ENCODE results near the gene NQO1. TPM values are rescaled to one million over a fixed set of nuclear protein-coding genes. Genes with fewer than 3 reads are reported as not detected.

NQO1 gene
- total and polyA plus RNA-seq, 9 of the 15 experiments (the other 6 are each of a cell fraction or from before 2014, with no cell fraction given), result 96.7 to 198 (median 122) TPM

DNA sequence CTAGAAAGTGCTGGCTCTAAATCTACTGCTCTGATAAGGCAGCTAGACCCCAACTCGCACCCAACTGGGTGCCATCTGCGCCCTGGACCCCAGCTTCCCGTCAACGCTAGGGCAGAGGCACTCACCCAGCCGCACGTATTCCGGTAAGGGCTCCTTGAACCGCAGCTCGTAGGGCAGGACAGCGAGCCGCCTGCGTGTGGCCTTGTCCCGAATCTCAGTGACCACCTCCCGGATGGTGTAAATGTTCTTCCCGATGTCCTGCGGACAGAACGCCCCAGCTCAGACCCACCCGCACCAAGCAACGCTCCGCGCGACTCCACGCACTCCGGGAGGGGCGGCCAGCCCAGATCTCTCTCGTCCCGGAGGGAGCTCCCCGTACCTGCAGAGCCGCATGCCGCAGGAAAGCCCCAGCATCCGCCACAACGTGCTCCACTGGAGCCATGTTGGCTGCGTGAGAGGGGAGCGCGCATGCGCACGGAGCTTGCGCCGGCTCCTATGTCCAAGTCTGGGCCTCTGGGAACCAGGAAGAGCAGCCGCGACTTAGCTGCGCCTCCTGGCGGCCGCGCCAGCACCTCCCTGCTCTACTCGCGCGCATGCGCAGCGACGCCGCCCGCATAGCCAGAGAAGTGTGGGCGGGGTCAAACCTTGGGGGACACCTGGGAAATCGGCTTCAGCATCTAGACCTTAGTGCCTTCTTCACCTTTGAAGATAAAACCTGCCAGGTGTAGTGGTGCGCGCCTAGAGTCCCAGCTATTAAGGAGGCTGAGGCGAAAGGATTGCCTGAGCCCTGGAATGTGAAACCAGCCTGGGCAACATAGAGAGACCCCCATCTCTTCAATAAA, 28.3 kb upstream of the NQO1 start, which contains the start of gene NOB1 (continued):
- TF ChIP-seq RAD21 (CRISPR knock-in tag; conservative IDR thresholded peaks at IDR 0.05 in 1 of 2, IDR thresholded peaks at IDR 0.05 in 1 of 2), result peak; percentile 97 to 98
- peak; percentile 73; the same call in 1 of the 2 replicates for TF ChIP-seq KLF16 (IDR thresholded peaks at IDR 0.05)
- TF ChIP-seq YY1 (IDR thresholded peaks at IDR 0.05; ENCODE audit: borderline replicate concordance in 1 of 3, control insufficient read depth in 1 of 3, extremely low read depth in 1 of 3, insufficient read depth in 3 of 3, insufficient read length in 1 of 3, insufficient replicate concordance in 2 of 3, low read depth in 1 of 3, low read length in 2 of 3), result peak; percentile 88 to 97 (median 94)
- TF ChIP-seq TBL1XR1 (IDR thresholded peaks at IDR 0.05; ENCODE audit: low read length in 2 of 2), result peak in 1 of 2 experiments; percentile 49; a peak in 1 of 4 replicates
- 0 out of 4 replicates have a peak, but pooled peaks of 1 of the 2 experiments have one; percentile 13 for TF ChIP-seq CSDE1 (IDR thresholded peaks at IDR 0.05)
- TF ChIP-seq IFI16 (CRISPR knock-in tag; IDR thresholded peaks at IDR 0.05), result no peak
- TF ChIP-seq, protein P1, sequence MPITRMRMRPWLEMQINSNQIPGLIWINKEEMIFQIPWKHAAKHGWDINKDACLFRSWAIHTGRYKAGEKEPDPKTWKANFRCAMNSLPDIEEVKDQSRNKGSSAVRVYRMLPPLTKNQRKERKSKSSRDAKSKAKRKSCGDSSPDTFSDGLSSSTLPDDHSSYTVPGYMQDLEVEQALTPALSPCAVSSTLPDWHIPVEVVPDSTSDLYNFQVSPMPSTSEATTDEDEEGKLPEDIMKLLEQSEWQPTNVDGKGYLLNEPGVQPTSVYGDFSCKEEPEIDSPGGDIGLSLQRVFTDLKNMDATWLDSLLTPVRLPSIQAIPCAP (CRISPR knock-in tag; IDR thresholded peaks at IDR 0.05; ENCODE audit: borderline replicate concordance), result no peak
- no peak for TF ChIP-seq MEF2D (tag; conservative IDR thresholded peaks at IDR 0.05; ENCODE audit: low read depth)
- TF ChIP-seq ATF1 (CRISPR knock-in tag; IDR thresholded peaks at IDR 0.05), result no peak
- peak; percentile 53; the same call in 1 of the 2 replicates for TF ChIP-seq ATF1 (tag; IDR thresholded peaks at IDR 0.05)
- peak; percentile 52; the same call in 1 of the 2 replicates for TF ChIP-seq CREM (IDR thresholded peaks at IDR 0.05; ENCODE audit: low read depth)
- TF ChIP-seq MXI1 (IDR thresholded peaks at IDR 0.05; ENCODE audit: low read depth, low read length), result peak; percentile 76; the same call in 1 of the 2 replicates
- 0 out of 2 replicates have a peak, but pooled peaks have one; percentile 28 for TF ChIP-seq ARID1B (IDR thresholded peaks at IDR 0.05)

Data from K562 (cell line).